SK-N-SH treated with all-trans-retinoic acid at 6 μM for 48 hours (cell line): Measurements from ENCODE around the gene QRFP.
"Not testable (repeated sequence)": the region's sequence is repeated elsewhere in the genome, so short reads cannot be mapped to it uniquely, and the experiment has no call there.

Source experiments
- ATAC-seq: fragments of 200-7000 bp; cut with Tn5 transposase; 3 replicates; pipeline ENCODE4 v1.9.1; 2020; ENCODE audit warnings: mild to moderate bottlenecking, moderate library complexity
- ARNTL ChIP-seq: fragments of 450-650 bp; formaldehyde crosslinking; IDR thresholded peaks from 2 replicates; pipeline ENCODE4 v1.5.0; 2020; ENCODE audit warnings: low read depth, mild to moderate bottlenecking, moderate library complexity, borderline replicate concordance
- CREB5 ChIP-seq: fragments of 250-450 bp; sonication (Bioruptor Pico); IDR thresholded peaks from 2 replicates; pipeline ENCODE4 v1.5.1; 2020; ENCODE audit warnings: low read depth, mild to moderate bottlenecking, moderate library complexity
- CSRNP3 ChIP-seq: fragments of 250-450 bp; sonication (Bioruptor Pico); IDR thresholded peaks from 2 replicates; pipeline ENCODE4 v1.5.1; 2021; ENCODE audit warnings: mild to moderate bottlenecking, moderate library complexity
- OSR1 ChIP-seq: fragments of 250-450 bp; sonication (Bioruptor Pico); IDR thresholded peaks from 2 replicates; pipeline ENCODE4 v1.8.0; 2022; ENCODE audit warnings: moderate library complexity, mild to moderate bottlenecking, inconsistent platforms
- PATZ1 ChIP-seq: fragments of 250-450 bp; sonication (Bioruptor Pico); IDR thresholded peaks from 2 replicates; pipeline ENCODE4 v1.8.0; 2020; ENCODE audit warnings: mild to moderate bottlenecking, moderate library complexity, borderline replicate concordance
- POU6F1 ChIP-seq: fragments of 250-450 bp; sonication (Bioruptor Pico); IDR thresholded peaks from 2 replicates; pipeline ENCODE4 v1.8.0; 2021; ENCODE audit warnings: low read depth, mild to moderate bottlenecking, moderate library complexity, borderline replicate concordance
- PPARA ChIP-seq: fragments of 250-450 bp; sonication (Bioruptor Pico); IDR thresholded peaks from 2 replicates; pipeline ENCODE4 v1.5.0; 2020; ENCODE audit warnings: mild to moderate bottlenecking, borderline replicate concordance
- RARB ChIP-seq: fragments of 250-450 bp; sonication (Bioruptor Pico); IDR thresholded peaks from 2 replicates; pipeline ENCODE4 v1.8.0; 2021; ENCODE audit warnings: mild to moderate bottlenecking, moderate library complexity
- SNAI2 ChIP-seq: fragments of 250-450 bp; sonication (Bioruptor Pico); IDR thresholded peaks from 2 replicates; pipeline ENCODE4 v1.5.0; 2020; ENCODE audit warnings: mild to moderate bottlenecking, moderate library complexity
- TCF4 ChIP-seq: fragments of 250-450 bp; sonication (Bioruptor Pico); IDR thresholded peaks from 2 replicates; pipeline ENCODE4 v1.8.0; 2021; ENCODE audit warnings: mild to moderate bottlenecking, moderate library complexity, borderline replicate concordance
- TSHZ2 ChIP-seq: fragments of 250-450 bp; sonication (Bioruptor Pico); IDR thresholded peaks from 2 replicates; pipeline ENCODE4 v1.5.0; 2020; ENCODE audit warnings: mild to moderate bottlenecking, moderate library complexity
- ZC3H10 ChIP-seq: fragments of 250-450 bp; sonication (Bioruptor Pico); IDR thresholded peaks from 2 replicates; pipeline ENCODE4 v1.5.1; 2021; ENCODE audit warnings: mild to moderate bottlenecking, moderate library complexity
- ZFP3 ChIP-seq: fragments of 250-450 bp; sonication (Bioruptor Pico); IDR thresholded peaks from 2 replicates; pipeline ENCODE4 v1.5.0; 2020; ENCODE audit warnings: mild to moderate bottlenecking, moderate library complexity
- ZFP30 ChIP-seq: fragments of 450-650 bp; formaldehyde crosslinking; IDR thresholded peaks from 2 replicates; pipeline ENCODE4 v1.5.0; 2022; ENCODE audit warnings: mild to moderate bottlenecking, moderate library complexity
- ZNF565 ChIP-seq: fragments of 450-650 bp; formaldehyde crosslinking; conservative IDR thresholded peaks from 2 replicates; pipeline ENCODE4 v1.5.0; 2020; ENCODE audit warnings: low read depth, mild to moderate bottlenecking, moderate library complexity
- ZNF70 ChIP-seq: fragments of 450-650 bp; formaldehyde crosslinking; IDR thresholded peaks from 2 replicates; pipeline ENCODE4 v1.5.0; 2020; ENCODE audit warnings: mild to moderate bottlenecking, moderate library complexity

Gene QRFP

GRCh38 chr9:130911254-130912049 is 14.8 kb upstream of the QRFP start (continued):
- TF ChIP-seq TSHZ2 (CRISPR knock-in tag) (no peak), OSR1 (CRISPR knock-in tag) (no peak), ARNTL (CRISPR knock-in tag) (no peak), TCF4 (CRISPR knock-in tag) (no peak), RARB (CRISPR knock-in tag) (no peak), CSRNP3 (CRISPR knock-in tag) (no peak)
- TF ChIP-seq, all 23 proteins: peak for 0

GRCh38 chr9:130910670-130911069 is 14.1 kb upstream of the QRFP start:
- not testable (repeated sequence) for ATAC-seq

GRCh38 chr9:130910041-130910440 is 13.4 kb upstream of the QRFP start:
- not testable (repeated sequence) for ATAC-seq

- TF ChIP-seq ZFP30 (CRISPR knock-in tag) (no peak), POU6F1 (CRISPR knock-in tag) (no peak), SNAI2 (no peak), ZNF70 (CRISPR knock-in tag) (no peak), CREB5 (no peak), TCF4 (CRISPR knock-in tag) (no peak), ZNF565 (CRISPR knock-in tag) (no peak)
- TF ChIP-seq, all 23 proteins: peak for 0
- ATAC-seq: no peak
Measured at GRCh38 chr9:130908878-130909355, 12.3 kb upstream of the QRFP start.

GRCh38 chr9:130908146-130908877 is 11.7 kb upstream of the QRFP start:
- ATAC-seq: no peak
- TF ChIP-seq ZFP30 (CRISPR knock-in tag) (no peak), TCF4 (CRISPR knock-in tag) (no peak), ZFP3 (CRISPR knock-in tag) (no peak), PATZ1 (CRISPR knock-in tag) (no peak), ZC3H10 (no peak), ARNTL (CRISPR knock-in tag) (no peak), PPARA (CRISPR knock-in tag) (no peak), TSHZ2 (CRISPR knock-in tag) (no peak), CSRNP3 (CRISPR knock-in tag) (no peak), RARB (CRISPR knock-in tag) (no peak), SNAI2 (no peak), OSR1 (CRISPR knock-in tag) (no peak), ZNF70 (CRISPR knock-in tag) (no peak)
